Measurements from ENCODE around the gene FGF2.
"Not testable (repeated sequence)": the region's sequence is repeated elsewhere in the genome, so short reads cannot be mapped to it uniquely, and the experiment has no call there.

The FGF2 gene

DNA sequence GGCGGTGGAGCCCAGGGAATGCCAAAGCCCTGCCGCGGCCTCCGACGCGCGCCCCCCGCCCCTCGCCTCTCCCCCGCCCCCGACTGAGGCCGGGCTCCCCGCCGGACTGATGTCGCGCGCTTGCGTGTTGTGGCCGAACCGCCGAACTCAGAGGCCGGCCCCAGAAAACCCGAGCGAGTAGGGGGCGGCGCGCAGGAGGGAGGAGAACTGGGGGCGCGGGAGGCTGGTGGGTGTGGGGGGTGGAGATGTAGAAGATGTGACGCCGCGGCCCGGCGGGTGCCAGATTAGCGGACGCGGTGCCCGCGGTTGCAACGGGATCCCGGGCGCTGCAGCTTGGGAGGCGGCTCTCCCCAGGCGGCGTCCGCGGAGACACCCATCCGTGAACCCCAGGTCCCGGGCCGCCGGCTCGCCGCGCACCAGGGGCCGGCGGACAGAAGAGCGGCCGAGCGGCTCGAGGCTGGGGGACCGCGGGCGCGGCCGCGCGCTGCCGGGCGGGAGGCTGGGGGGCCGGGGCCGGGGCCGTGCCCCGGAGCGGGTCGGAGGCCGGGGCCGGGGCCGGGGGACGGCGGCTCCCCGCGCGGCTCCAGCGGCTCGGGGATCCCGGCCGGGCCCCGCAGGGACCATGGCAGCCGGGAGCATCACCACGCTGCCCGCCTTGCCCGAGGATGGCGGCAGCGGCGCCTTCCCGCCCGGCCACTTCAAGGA lies at the start of gene FGF2:
Gene FGF2 (plus strand): TSS at position 279 of the 705 bp plus-strand sequence. CDS start 344 bp downstream, at position 623.
- DNase-seq = peak; percentile 5

DNA sequence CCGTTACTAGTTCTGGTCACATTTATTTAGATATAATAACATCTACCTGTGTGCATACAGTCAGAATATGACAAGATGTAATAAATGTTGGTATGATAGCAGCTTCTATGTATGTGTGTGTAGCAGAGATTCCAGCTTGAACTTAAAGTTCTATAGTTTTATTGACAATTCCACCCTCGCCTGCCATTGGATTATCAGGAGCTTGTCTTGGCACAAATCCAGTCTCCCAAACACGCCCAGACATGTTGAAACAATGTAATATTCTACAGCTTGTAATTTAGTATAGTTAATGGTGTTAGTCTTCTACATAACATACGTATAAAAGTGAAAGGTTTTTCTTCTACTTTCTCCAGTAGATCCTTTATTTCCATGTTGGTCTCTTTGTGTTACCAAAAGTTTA lies 49.7 kb upstream of the FGF2 start:
- DNase-seq = no peak

DNA sequence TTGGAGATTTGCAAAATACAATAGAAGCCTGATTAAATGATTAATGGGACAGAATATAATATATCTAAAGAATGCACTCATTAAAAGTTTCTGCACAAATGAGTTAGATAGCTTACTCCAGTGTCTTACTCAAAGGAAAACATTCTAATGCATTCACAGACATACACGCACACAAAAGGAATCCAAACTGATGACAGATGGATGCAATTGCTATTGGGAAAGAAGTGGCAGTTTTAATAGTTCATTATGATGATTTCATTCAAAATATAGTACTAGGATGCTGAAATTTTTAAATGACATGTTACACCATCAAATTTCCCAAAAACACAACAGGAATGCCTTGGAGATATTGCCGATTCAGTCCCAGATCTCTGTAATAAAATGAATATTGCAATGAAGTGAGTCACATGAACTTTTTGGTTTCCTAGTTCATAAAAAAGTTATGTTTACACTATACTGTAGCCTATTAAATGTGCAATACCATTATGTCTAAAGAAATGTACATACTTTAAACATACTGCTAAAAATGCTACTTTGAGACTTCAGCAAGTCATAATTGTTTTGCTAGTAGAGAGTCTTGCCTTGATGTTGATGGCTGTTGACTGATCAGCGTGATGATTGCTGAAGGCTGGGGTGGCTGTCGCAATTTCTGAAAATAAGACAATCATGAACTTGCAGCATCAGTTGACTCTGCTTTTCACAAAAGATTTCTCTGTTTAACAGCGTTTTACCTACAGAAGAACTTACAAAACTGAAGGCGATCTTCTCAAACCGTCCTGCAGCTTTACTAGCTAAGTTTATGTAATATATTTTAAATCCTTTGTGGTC lies 48.6 kb upstream of the FGF2 start:
- DNase-seq = no peak

DNA sequence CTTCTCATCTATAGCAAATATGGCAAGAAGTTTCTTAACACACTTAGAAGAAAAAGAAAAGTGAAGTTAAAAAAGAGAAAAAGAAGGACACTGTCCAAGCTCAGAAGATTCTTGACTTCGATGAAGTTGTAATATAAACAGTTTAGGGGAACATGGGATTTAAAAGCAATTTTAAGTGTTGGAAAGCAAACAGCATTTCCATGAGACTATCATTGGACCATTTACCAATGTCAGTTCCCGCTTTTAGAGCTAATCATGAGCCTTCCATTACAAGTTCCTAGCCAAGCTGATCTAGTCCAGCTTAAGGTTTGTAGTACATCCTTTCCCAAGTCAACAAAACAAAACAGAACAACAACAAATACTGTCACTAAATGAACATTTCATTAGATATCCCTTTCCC lies 45.1 kb upstream of the FGF2 start:
- DNase-seq = no peak

DNA sequence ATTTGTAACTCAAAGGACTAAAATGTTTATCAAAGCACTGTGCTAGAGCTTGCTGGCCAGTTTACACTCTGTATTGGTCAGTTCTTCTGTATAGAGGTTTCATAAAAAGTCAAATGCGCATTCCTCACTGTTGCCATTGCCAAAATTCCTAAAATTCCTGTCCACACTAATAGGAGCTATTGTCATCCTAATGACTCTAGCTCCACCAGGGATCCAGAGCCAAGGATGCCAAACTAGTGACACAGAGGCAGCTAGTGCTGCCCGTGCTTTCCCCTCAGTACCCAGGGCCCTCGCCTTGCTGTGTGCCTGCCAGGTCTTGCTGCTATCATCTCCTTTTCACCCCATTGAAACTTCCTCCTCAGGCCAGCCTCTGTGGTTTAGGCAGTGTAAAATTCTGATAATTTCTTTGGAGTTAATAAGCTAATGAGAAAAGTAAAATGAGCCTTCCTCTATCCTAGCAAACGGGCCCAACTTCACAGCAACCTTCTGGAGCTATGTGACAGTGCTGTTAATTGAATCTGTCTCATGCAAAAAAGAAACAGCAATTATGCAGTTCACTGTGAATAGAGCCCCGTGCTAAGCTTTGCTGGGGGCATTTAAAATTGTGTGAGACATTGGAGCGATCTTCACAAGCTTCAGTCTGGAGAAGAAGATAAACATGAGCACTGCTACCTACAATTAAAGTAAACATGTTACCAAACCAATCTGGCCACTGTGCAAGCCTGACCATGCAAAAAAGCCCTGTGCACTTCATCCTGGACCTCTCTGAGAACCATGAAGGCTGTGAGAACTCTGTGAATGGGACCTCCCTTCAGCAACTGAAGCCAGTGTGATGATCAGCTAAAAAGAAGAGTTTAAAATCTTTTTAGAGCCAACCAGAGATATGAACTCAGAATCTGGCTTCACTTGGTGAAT lies 43.1 kb upstream of the FGF2 start:
- DNase-seq = no peak

DNA sequence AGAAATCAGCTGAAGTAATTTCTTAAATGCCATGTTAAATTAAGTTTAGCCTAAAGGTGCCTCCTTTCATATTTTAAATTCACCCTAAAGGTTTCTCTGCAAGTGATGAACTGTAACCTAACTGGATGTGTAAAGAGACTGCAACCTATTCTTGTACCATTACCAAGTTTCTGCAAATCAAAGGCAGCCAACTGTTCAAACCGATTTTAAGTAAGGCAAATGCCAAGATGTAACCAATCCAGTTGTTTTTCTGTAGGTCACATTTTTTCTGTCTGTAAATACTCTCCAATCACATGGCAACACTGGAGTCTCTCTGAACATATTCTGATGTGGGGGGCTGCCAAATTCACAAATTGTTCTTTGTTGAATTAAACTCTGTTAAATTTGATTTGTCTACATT lies 42.4 kb upstream of the FGF2 start:
- DNase-seq = no peak

DNA sequence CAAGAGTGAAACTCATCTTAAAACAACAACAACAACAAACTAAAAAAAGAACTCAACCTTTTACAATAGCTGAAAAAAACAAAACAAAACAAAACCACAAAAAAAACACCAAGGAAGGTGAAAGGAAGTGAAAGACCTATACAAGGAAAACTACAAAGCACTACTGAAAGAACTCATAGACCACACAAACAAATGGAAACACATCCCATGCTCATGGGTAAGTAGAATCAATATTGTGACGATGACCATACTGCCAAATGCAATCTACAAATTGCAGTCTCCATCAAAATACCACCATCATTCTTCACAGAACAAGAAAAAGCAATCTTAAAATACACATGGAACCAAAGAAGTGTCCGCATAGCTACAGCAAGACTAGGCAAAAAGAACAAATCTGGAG lies 41.5 kb upstream of the FGF2 start:
- no peak for DNase-seq

DNA sequence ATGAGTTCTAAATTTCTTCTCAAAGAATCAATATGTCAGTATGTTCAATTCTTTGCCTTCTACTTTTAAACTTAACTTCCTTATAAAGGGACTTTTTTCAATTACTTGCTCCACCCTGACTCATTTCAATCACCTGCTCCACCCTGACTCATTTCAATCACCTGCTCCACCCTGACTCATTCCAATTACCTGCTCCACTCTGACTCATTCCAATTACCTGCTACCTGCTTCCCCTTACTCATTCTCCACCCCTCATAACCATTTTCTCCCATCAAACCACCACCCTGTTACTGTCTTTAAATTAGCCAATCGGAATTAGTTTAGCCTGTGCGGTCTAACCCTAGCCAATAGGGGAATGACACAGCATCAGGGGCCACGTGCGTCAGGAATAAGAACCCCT lies 40.3 kb upstream of the FGF2 start:
- peak; percentile 8 for DNase-seq

DNA sequence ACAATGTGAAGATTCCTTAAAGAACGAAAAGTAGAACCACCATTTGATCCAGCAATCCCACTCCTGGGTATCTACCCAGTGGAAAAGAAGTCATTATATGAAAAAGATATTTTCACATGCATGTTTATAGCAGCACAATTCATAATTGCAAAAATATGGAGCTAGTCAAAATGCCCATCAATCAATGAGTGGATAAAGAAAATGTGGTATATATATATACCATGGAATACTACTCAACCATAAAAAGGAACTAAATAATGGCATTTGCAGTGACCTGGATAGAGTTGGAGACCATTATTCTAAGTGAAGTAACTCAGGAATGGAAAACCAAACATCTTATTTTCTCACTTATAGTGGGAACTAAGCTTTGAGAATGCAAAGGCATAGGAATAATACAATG lies 39.7 kb upstream of the FGF2 start:
- not testable (repeated sequence) for DNase-seq

DNA sequence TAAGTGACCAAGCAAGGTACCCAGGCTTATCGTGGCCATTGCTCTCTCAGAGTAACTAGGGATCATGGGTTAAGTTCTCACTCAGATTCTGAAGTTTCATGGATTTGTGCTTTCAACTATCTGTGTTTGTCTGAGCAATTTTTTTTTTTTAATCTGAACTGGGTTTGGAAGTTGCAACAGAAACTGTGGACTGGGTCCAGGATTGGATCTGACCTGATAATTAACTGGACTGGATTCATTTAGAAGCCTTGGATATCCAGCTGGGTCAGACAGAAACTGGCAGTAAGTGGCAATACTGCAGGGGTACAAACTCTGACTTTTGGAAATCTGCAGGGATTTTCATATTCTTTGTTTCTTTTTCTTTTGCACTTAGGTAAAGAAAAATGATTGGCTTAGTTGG lies 38.7 kb upstream of the FGF2 start:
- no peak for DNase-seq

DNA sequence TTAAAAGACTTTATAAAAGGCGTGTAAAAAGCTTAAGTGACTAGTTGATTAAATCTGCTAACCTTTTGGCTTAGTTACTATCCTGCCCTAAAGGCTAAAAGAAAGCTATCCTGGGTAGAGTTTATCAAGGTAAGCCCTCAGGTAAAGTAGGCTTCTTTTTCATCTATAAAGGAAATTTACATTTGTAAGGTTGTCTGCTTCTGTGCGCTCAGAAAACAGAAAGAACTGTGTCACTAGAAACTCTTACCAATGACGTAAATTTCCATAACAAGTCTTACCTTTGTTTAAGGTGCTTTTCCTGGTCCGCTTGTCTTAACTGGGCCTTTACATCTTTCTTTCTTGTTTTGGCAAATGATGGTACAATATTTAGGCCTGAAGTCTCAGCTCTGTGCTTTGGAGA lies 37.7 kb upstream of the FGF2 start:
- no peak for DNase-seq

DNA sequence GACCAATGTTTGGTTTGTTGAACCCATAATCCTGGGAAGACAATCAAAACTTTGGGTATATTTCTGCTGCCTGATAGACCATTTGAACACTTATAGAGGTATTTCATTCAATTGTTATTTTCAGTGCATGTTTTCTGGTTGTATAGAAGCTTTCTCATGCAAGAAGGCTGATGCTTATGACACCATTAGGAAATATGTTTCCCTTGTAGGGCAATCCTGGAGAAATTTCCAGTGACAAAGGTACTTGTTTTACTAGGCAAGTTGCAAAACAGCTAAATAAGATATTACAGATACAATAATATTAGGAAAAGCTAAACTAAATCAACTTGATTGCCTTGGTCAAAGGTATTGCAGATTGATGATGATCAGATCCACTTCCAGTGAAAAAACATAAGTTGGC lies 32.8 kb upstream of the FGF2 start:
- no peak for DNase-seq

DNA sequence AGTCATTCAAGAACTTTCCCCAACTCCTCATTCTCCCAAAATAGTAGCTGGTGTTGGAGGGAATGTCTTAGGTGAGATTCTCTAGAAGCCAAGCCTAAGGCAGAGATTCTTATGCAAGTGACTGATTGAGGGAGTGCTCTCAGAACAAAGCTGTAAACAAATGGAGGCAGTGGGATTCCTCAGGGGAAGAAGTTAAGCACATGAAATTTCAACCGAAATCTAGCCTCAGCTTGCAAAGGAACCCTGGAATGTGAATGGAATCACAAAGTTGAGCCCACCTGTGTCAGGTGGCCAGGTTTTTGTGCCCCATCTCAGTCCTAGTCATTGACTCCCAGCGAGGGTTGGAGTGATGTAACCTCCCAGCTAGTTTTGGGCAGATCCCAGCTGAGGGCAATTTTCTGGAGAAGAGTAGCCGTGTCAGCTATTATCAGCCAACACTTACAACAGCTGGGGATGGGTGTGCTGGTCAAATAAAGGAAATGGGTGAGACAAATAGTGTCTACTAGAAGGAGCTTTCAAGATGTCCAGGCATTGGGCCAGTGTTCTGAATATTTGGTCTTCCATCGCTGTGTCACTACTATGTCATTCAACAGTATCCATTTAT lies 29.7 kb upstream of the FGF2 start:
- DNase-seq = no peak

DNA sequence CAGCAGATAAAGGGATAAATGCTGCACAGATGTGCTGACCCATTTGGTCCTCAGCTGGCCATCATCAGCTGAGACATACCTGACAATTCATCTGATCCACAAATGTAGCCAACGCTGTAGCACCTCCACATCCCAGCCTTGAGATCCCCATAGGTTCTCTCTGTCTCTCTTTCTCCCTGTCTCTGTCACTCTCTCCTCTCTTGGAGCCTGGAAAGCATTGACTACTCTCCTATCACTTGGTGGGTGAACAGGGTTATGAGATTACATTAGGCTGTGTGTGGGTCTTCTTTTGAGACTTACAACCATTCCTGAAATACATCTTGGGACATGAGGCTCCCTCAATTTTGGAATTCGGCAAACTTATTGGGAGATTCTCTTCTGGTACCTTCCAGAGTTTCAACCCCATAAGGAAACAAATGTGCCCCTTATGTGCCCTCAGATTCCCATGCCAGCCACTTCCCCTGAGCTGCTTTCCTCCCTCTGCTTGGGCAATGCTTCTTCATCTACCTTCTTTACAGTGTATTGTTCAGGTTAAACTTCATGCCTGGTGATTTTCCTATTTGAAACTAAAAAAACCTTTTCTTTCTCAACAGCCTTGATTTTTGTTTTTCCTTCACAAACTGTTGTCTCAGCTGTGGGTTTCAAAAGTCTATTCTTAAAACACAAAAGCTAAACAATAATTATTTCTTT lies 29.1 kb upstream of the FGF2 start:
- DNase-seq = no peak

DNA sequence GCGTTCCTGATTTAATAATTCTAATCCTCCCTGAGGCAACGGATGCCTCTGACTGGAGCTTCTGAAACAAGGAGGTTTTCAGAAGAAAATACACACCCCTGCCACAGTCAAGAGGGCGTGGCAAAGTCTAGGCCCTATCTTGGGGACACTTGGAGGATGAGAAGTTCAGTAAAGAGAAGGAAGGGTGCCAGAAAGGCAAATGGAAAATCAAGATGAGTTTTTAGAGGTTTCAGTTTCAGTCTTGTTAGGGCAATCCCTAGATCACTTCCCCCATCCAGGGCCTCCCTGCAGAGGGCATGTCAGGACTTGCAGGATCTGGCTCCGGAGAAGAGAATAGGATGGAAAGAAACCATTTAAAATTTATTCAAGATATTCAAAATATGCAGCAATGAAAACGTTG lies 28.5 kb upstream of the FGF2 start:
- DNase-seq = no peak

DNA sequence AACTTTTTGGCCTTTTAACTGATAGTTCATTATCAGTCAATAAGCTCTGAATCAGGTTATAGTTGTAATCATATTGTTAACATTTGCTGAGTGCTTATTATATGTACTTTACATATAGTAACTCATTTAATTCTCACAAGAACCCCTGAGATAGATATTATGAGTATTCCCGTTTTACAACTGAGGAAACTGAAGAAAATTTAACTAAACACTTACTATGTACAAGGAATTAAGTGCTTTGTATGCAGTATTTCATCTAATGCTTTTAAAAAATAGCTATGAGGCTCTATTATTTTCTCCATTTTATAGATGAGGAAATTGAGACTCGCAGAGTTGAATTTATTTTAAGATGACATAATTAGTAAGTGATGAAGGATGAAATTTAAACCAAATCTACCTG lies 27.7 kb upstream of the FGF2 start:
- DNase-seq = no peak

DNA sequence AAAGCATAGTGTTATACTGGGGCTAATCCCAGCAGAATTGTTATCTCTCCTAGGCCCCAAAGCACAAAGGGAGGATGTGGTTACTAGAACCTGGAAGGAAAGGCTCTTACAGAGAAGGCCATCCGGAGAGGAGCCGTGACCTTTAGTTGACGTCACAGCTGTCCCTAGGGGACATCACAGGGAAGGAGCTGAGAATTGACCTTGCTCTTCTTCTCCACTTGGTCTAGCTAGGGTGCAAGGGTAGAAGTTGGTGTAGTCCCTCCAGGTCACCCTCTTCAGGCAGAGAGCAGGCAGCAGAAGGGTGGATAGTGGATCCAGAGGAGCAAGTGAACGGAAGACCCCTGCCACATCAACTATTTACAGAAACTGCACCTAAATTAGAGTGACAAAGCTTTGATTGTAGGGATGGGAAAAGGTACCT lies 22.8 kb upstream of the FGF2 start:
- no peak for DNase-seq

DNA sequence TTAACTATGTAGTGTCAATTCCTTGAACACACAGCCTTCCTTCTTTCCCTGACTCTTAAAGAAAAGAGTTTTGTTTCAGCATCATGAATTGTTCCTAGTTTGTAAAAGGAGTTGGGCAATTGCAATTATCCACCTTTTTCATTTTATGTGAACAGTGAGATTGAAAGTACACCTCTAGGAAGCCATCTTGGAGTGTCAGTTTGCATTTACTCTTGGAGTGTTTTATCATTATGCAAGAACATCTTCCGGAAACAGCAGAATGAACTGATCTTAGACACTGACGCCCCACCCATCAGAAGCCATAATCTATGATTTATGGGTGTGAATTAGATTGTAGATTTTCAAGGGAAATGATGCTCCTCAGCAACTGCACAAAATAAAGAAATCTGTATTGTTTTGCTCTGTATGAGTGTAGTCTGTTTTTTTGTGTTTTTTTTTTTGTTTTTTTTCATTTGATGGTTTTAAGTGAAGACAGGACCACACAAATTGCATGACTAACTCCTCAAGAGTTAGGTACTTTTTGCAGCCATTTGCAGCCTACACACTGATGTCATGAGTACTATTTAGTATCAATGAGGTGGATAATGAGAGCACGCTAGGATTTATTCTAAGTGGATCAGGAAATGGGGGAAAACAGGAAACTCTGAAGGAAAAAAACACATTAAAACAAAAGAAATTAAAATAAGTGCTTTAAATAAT lies 19.5 kb upstream of the FGF2 start:
- no peak for DNase-seq

DNA sequence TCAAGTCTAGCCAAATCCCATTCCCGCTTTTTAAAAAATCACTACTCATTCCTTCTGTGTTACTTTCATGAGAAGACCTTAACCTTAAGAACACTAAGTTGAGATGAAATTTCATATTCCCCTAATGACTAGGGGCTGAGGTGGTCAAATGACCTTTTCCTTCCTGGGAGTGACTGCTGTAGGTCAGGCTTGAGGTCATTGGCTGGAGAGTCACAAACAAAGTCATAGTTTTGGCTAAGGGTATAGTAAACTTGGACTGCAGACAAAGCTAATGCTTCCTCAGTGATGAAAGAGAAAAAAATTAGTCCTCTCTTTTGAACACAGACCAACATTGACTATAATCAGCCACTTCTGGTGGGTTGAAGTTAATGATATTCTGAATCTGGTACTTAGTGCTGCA lies 16.0 kb upstream of the FGF2 start:
- no peak for DNase-seq

DNA sequence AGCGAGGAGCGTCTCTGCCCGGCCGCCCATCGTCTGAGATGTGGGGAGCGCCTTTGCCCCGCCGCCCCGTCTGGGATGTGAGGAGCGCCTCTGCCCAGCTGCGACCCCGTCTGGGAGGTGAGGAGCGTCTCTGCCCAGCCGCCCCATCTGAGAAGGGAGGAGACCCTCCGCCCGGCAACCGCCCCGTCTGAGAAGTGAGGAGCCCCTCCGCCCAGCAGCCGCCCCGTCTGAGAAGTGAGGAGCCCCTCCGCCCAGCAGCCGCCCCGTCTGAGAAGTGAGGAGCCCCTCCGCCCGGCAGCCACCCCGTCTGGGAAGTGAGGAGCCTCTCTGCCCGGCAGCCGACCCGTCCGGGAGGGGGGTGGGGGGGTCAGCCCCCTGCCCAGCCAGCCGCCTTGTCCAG lies 14.8 kb upstream of the FGF2 start:
- not testable (repeated sequence) for DNase-seq

DNA sequence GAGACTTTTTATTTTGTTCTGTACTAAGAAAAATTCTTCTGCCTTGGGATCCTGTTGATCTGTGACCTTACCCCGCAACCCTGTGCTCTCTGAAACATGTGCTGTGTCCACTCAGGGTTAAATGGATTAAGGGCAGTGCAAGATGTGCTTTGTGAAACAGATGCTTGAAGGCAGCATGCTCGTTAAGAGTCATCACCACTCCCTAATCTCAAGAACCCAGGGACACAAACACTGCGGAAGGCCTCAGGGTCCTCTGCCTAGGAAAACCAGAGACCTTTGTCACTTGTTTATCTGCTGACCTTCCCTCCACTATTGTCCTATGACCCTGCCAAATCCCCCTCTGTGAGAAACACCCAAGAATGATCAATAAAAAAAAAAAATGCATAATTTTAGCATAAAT lies 13.8 kb upstream of the FGF2 start:
- not testable (repeated sequence) for DNase-seq

DNA sequence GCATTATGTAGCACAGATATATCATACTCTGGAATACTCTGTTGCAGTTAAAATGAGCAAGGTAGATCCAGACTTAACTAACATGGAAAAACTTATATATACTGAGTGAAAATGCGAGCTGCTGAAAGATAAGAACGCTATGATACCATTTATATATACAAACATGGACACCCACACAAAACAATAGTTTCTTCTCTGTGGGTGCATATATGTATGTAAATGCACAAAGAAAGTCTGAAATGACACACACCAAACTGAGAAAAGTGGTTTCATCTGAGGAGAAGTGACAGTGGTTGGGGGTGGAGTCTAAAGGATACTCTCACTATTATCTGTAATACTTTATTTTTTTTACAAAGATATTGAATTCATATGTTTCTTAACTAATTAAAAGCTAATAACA lies 12.2 kb upstream of the FGF2 start:
- DNase-seq = no peak
